Left ventricle myocardium inferior (tissue), 1 donor: ENCODE data around the gene RPP40. TPM values are rescaled to one million over a fixed set of nuclear protein-coding genes. Genes with fewer than 3 reads are reported as not detected.
"Not testable (repeated sequence)": the region's sequence is repeated elsewhere in the genome, so short reads cannot be mapped to it uniquely, and the experiment has no call there.

Experiments used
- DNase-seq: peaks from one replicate; pipeline ENCODE4 v3.0.0-alpha.2; 2020
- H3K27ac ChIP-seq: fragments of 200-600 bp; replicated peaks from 2 replicates; pipeline ENCODE4 v1.8.0; 2021
- H3K27me3 ChIP-seq: fragments of 200-600 bp; 2 replicates; pipeline ENCODE4 v1.8.0; 2021; ENCODE audit warnings: low read depth
- H3K36me3 ChIP-seq: fragments of 200-600 bp; 2 replicates; pipeline ENCODE4 v1.8.0; 2021
- H3K4me1 ChIP-seq: fragments of 200-600 bp; 2 replicates; pipeline ENCODE4 v1.8.0; 2021
- H3K4me3 ChIP-seq: fragments of 200-600 bp; 2 replicates; pipeline ENCODE4 v1.8.0; 2021; ENCODE audit warnings: mild to moderate bottlenecking, moderate library complexity
- H3K9me3 ChIP-seq: fragments of 200-600 bp; replicated peaks from 2 replicates; pipeline ENCODE4 v1.8.0; 2021
- CTCF ChIP-seq: fragments of 200-600 bp; IDR thresholded peaks from 2 replicates; pipeline ENCODE4 v1.8.0; 2021; ENCODE audit warnings: antibody characterized with exemption, mild to moderate bottlenecking, borderline replicate concordance
- intact Hi-C: fragments of 100-400 bp; cut with micrococcal nuclease; formaldehyde crosslinking; loops from one replicate; pipeline ENCODE4 v1.11.0; 2022
- total RNA-seq: library from RNA; stranded (reverse); fragmentation: NEBNext Ultra II Directional; extraction: Animal tissue kit (Norgen Biotek cat#: 25700); gene quantifications from one replicate; pipeline ENCODE4 v1.2.1, GENCODE V29; 2021
- donor health status: DM: no; HTN: yes; CAD: no; lungs with severe emphysema.

RPP40 gene
- total RNA-seq, 1 donor from 2014 or later, result 2.7 TPM

DNA sequence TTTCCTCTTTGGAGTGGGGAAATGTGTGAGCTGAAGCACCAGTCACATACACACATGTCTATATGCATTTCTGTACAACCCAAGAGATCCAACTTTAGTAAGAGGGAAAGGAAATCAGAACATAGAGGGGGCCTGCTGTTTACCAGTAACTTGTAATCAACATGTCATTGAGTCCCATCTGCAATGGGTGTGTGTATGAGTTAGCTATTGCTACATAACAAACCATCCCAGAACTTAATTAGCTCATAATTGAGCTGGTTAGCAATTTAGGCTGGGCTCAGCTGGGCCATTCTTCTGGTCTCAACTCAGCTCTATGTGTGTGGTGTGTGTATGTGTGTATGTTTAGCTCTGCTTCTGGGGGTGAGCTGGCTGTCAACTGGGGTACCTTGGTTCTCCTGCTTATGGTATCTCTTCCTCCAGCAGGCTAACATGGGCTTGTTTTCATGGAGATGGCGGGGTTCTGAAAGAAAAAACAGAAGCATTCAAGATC lies 10.3 kb upstream of the RPP40 start:
- TF ChIP-seq CTCF, result no peak
- H3K27ac ChIP-seq, result no peak overlapping the region
- no peaks in the 10 kb centered on the region for H3K36me3 ChIP-seq
- intact Hi-C loops, result no loop called here
- no peak for DNase-seq
- peaks cover 9% of the 10 kb centered on the region for H3K9me3 ChIP-seq
- no peaks in the 10 kb centered on the region for H3K4me1 ChIP-seq
- no peaks in the 10 kb centered on the region for H3K27me3 ChIP-seq
- no peak overlapping the region for H3K4me3 ChIP-seq

DNA sequence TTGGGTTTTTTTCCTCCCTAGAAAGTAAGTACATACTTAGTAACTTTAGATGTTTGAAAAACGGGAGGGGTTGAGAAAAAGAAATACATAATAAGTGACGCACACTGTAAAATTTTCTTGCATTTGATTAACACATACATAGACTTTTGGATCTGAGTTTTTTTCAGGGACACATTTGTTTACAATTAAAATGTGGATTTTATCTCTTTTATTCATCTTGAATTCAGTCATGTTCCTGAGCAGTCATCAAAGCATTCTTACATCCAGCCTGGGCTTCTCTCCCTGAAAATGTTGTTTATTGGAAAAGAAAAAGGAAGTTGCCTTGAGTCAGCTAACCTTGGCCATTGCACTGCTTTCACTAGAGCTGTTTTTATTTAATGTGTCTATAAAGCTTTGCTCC lies 8.7 kb upstream of the RPP40 start:
- no peak overlapping the region for H3K4me3 ChIP-seq
- H3K27ac ChIP-seq, result no peak overlapping the region
- DNase-seq, result no peak
- intact Hi-C loops, result no loop called here
- no peaks in the 10 kb centered on the region for H3K4me1 ChIP-seq
- peaks cover 9% of the 10 kb centered on the region for H3K9me3 ChIP-seq
- no peak for TF ChIP-seq CTCF
- H3K36me3 ChIP-seq, result no peaks in the 10 kb centered on the region
- no peaks in the 10 kb centered on the region for H3K27me3 ChIP-seq

- H3K4me1 ChIP-seq, result no peaks in the 10 kb centered on the region
- H3K9me3 ChIP-seq, result peaks cover 9% of the 10 kb centered on the region
- DNase-seq, result no peak
- H3K27me3 ChIP-seq, result no peaks in the 10 kb centered on the region
- H3K27ac ChIP-seq, result no peak overlapping the region
- intact Hi-C loops, result no loop called here
- no peak overlapping the region for H3K4me3 ChIP-seq
- H3K36me3 ChIP-seq, result no peaks in the 10 kb centered on the region
- no peak for TF ChIP-seq CTCF
These were observed 7.5 kb upstream of the RPP40 start for GRCh38 chr6:5011346-5011745.

- Histone ChIP-seq H3K27me3 (no peaks in the 10 kb centered on the region), H3K9me3 (no peaks in the 10 kb centered on the region), H3K4me3 (no peak overlapping the region), H3K4me1 (peaks cover 7% of the 10 kb centered on the region), H3K27ac (no peak overlapping the region), H3K36me3 (no peaks in the 10 kb centered on the region)
- TF ChIP-seq CTCF, result no peak
- intact Hi-C loops, result no loop called here
- no peak for DNase-seq
These were observed 3.7 kb upstream of the RPP40 start for GRCh38 chr6:5007531-5007930.

- Histone ChIP-seq H3K36me3 (peaks cover 7% of the 10 kb centered on the region), H3K27me3 (no peaks in the 10 kb centered on the region), H3K9me3 (no peaks in the 10 kb centered on the region), H3K4me3 (no peak overlapping the region), H3K27ac (no peak overlapping the region), H3K4me1 (peaks cover 7% of the 10 kb centered on the region)
- TF ChIP-seq CTCF, result no peak
- intact Hi-C loops, result no loop called here
- no peak for DNase-seq
These were observed 2.4 kb upstream of the RPP40 start for GRCh38 chr6:5006222-5006621.

GRCh38 chr6:5005038-5005433 lies 1.2 kb upstream of the RPP40 start:
- H3K27ac ChIP-seq, intact Hi-C loops, H3K4me3 ChIP-seq, DNase-seq, H3K4me1 ChIP-seq, H3K27me3 ChIP-seq, H3K9me3 ChIP-seq: not testable (repeated sequence)
- H3K36me3 ChIP-seq, result peaks cover 12% of the 10 kb centered on the region
